HL-60 (cell line): ENCODE results near the gene ARG2.

Source experiments
- CTCF ChIP-seq: IDR thresholded peaks from one replicate; pipeline ENCODE4 v1.5.1; 2011; ENCODE audit warnings: low read length, control low read depth, inconsistent platforms; ENCODE audit not compliant: insufficient read depth
- GABPA ChIP-seq: IDR thresholded peaks from 2 replicates; pipeline ENCODE4 v1.6.1; 2012; ENCODE audit warnings: low read depth
- POLR2AphosphoS5 ChIP-seq: IDR thresholded peaks from 2 replicates; pipeline ENCODE4 v1.6.1; 2012; ENCODE audit warnings: low read depth
- REST ChIP-seq: IDR thresholded peaks from 2 replicates; pipeline ENCODE4 v1.6.1; 2012; ENCODE audit warnings: low read depth; ENCODE audit not compliant: insufficient replicate concordance
- SPI1 ChIP-seq: IDR thresholded peaks from 2 replicates; pipeline ENCODE4 v1.6.1; 2012; ENCODE audit warnings: low read depth, mild to moderate bottlenecking, borderline replicate concordance

GRCh38 chr14:67663633-67664032 is 43.9 kb downstream of the ARG2 start:
- TF ChIP-seq POLR2AphosphoS5 (no peak), SPI1 (no peak), CTCF (no peak), REST (no peak), GABPA (no peak)
